Endothelial cell of umbilical vein (primary cell): Measurements from ENCODE around the gene CBLC.

Experiments
- CTCF ChIP-seq, 2 donors: IDR thresholded peaks; 1 replicate in 1 of 2; 2 replicates in 1 of 2; pipeline ENCODE4 v1.5.1; 2011; ENCODE audit warnings: low read length in 2 of 2, mild to moderate bottlenecking in 2 of 2, moderate library complexity in 2 of 2, control low read depth in 1 of 2, inconsistent platforms in 1 of 2, low read depth in 1 of 2; ENCODE audit not compliant: insufficient read depth in 1 of 2; ENCODE audit errors: extremely low read depth in 1 of 2
- EZH2 ChIP-seq: IDR thresholded peaks from 2 replicates; pipeline ENCODE4 v1.6.1; 2012; ENCODE audit warnings: borderline replicate concordance, low read depth, mild to moderate bottlenecking, moderate library complexity, low read length, inconsistent platforms; ENCODE audit not compliant: severe bottlenecking
- GATA2 ChIP-seq: IDR thresholded peaks from 2 replicates; pipeline ENCODE4 v1.7.0; 2011; ENCODE audit warnings: low read depth, mild to moderate bottlenecking, moderate library complexity, mixed read lengths, low read length; ENCODE audit not compliant: insufficient read length, insufficient read depth
- POLR2A ChIP-seq: IDR thresholded peaks from 2 replicates; pipeline ENCODE4 v1.6.1; 2012; ENCODE audit warnings: low read depth, mild to moderate bottlenecking, control low read depth, low read length
- POLR2AphosphoS5 ChIP-seq: IDR thresholded peaks from 2 replicates; pipeline ENCODE4 v1.6.1; 2012; ENCODE audit warnings: low read depth, mild to moderate bottlenecking, control low read depth, low read length, moderate library complexity; ENCODE audit not compliant: insufficient read depth

- TF ChIP-seq GATA2 (no peak), POLR2AphosphoS5 (no peak), CTCF (IDR thresholded peaks at IDR 0.05; ENCODE audit: extremely low read depth in 1 of 2, insufficient read depth in 1 of 2, low read depth in 1 of 2, low read length in 2 of 2) (no peak), POLR2A (no peak), EZH2 (no peak)
Observed at GRCh38 chr19:44738136-44738535, 39.6 kb upstream of the CBLC start.
